Lower leg skin (tissue), 3 donors: Measurements from ENCODE around the gene EFCC1.

Experiments
- CTCF ChIP-seq, 3 donors: fragments of 450-650 bp; IDR thresholded peaks; one replicate each; pipeline ENCODE4 v1.5.1; 2016; ENCODE audit warnings: antibody characterized with exemption in 3 of 3, mild to moderate bottlenecking in 3 of 3, moderate library complexity in 2 of 3
- POLR2A ChIP-seq, 2 donors: fragments of 450-650 bp; IDR thresholded peaks; one replicate each; pipeline ENCODE4 v1.6.1; 2016 to 2017; ENCODE audit warnings: antibody characterized with exemption in 2 of 2, mild to moderate bottlenecking in 1 of 2, moderate library complexity in 1 of 2

GRCh38 chr3:129077222-129077621, 76.1 kb downstream of the EFCC1 start:
- TF ChIP-seq CTCF (IDR thresholded peaks at IDR 0.05) (no peak), POLR2A (IDR thresholded peaks at IDR 0.05) (no peak)
